ENCODE data around the gene FZD4. TPM values are rescaled to one million over a fixed set of nuclear protein-coding genes. Genes with fewer than 3 reads are reported as not detected.

Gene FZD4
- total and polyA plus RNA-seq, 2 experiments from 2014 or later = 7.7 to 18.9 TPM

GRCh38 chr11:86898689-86899088, 56.5 kb downstream of the FZD4 start:
- Histone ChIP-seq H3K4me2 (no peak overlapping the region), H3K27ac (no peak overlapping the region), H3K36me3 (replicated peaks; ENCODE audit: insufficient read depth, low read depth) (no peaks in the 10 kb centered on the region), H2AFZ (no peak overlapping the region), H3K27me3 (no peaks in the 10 kb centered on the region), H4K20me1 (ENCODE audit: insufficient read depth, poor library complexity, severe bottlenecking) (no peaks in the 10 kb centered on the region), H3K9me3 (ENCODE audit: low read depth) (no peaks in the 10 kb centered on the region), H3K9me2 (replicated peaks; ENCODE audit: insufficient read depth) (no peaks in the 10 kb centered on the region), H3K79me2 (no peaks in the 10 kb centered on the region), H3K4me3 (no peak overlapping the region), H3K4me1 (ENCODE audit: insufficient read depth) (peaks cover 2% of the 10 kb centered on the region)
- no peak for DNase-seq (ENCODE audit: low spot score)
- TF ChIP-seq EZH2phosphoT487 (IDR thresholded peaks at IDR 0.05; ENCODE audit: low read depth, severe bottlenecking, unreplicated experiment) (no peak), EZH2 (IDR thresholded peaks at IDR 0.05; ENCODE audit: borderline replicate concordance) (no peak), CTCF (IDR thresholded peaks at IDR 0.05; ENCODE audit: poor library complexity) (no peak)
- 93% methylated on average over 1 of the region's 1 CpG for WGBS (ENCODE audit: low lambda C conversion rate, missing lambda C conversion rate)

GRCh38 chr11:86896441-86896841, 58.8 kb downstream of the FZD4 start:
- H3K79me2 ChIP-seq = no peaks in the 10 kb centered on the region
- H3K9me3 ChIP-seq (ENCODE audit: low read depth) = no peaks in the 10 kb centered on the region
- H3K4me3 ChIP-seq = no peak overlapping the region
- H3K27me3 ChIP-seq = no peaks in the 10 kb centered on the region
- no peak overlapping the region for H2AFZ ChIP-seq
- peak overlapping the region; percentile 45 for H3K27ac ChIP-seq
- no peaks in the 10 kb centered on the region for H3K4me1 ChIP-seq (ENCODE audit: insufficient read depth)
- 52% methylated on average over 5 of the region's 5 CpGs for WGBS (ENCODE audit: low lambda C conversion rate, missing lambda C conversion rate)
- no peaks in the 10 kb centered on the region for H3K9me2 ChIP-seq (replicated peaks; ENCODE audit: insufficient read depth)
- H3K4me2 ChIP-seq = no peak overlapping the region
- H4K20me1 ChIP-seq (ENCODE audit: insufficient read depth, poor library complexity, severe bottlenecking) = no peaks in the 10 kb centered on the region
- TF ChIP-seq EZH2 (IDR thresholded peaks at IDR 0.05; ENCODE audit: borderline replicate concordance) (no peak), CTCF (IDR thresholded peaks at IDR 0.05; ENCODE audit: poor library complexity) (no peak), EZH2phosphoT487 (IDR thresholded peaks at IDR 0.05; ENCODE audit: low read depth, severe bottlenecking, unreplicated experiment) (no peak)
- no peak for DNase-seq (ENCODE audit: low spot score)
- H3K36me3 ChIP-seq (replicated peaks; ENCODE audit: insufficient read depth, low read depth) = no peaks in the 10 kb centered on the region

Other genes starting within 250 kb of the FZD4 start
- gene PRSS23, start 154.9 kb downstream of the FZD4 start, total RNA-seq = 46.0 and 61.7 TPM in 2 replicates
- 44.9 and 53.7 TPM in 2 replicates for gene PRSS23, start 154.9 kb downstream of the FZD4 start, polyA plus RNA-seq
- 36.3 and 52.0 TPM in 2 replicates for gene TMEM135, start 82.5 kb upstream of the FZD4 start, total RNA-seq
- gene TMEM135, start 82.5 kb upstream of the FZD4 start, polyA plus RNA-seq = 24.6 and 26.7 TPM in 2 replicates